CD4-positive, alpha-beta T cell (primary cell): ENCODE measurements around the gene SESN3. TPM values are rescaled to one million over a fixed set of nuclear protein-coding genes. Genes with fewer than 3 reads are reported as not detected.

Experiments used
- ATAC-seq: fragments of 200-7000 bp; cut with Tn5 transposase; one replicate; pipeline ENCODE4 v1.10.0; 2022; ENCODE audit warnings: mild to moderate bottlenecking; ENCODE audit not compliant: poor library complexity
- CTCF ChIA-PET: fragments of 350-600 bp; sonication (Branson Sonifier 250); formaldehyde crosslinking; loops from one replicate; lab custom pipeline; 2021; ENCODE audit warnings: antibody characterized with exemption, inconsistent platforms; lab: Charles Lee
- POLR2A ChIA-PET: fragments of 350-600 bp; sonication (Branson Sonifier 250); formaldehyde crosslinking; loops from one replicate; lab custom pipeline; 2021; ENCODE audit warnings: antibody characterized with exemption, inconsistent platforms; lab: Charles Lee
- DNase-seq, 14 experiments: peaks; one replicate each; pipeline ENCODE4 v3.0.0-alpha.2; 2013 to 2020; ENCODE audit warnings: mixed read lengths in 2 of 14
- H3K27ac ChIP-seq, 2 donors: one replicate each; pipeline versions ENCODE4 v1.5.1 to v1.7.0; 2013; ENCODE audit warnings: low read length in 2 of 2, low read depth in 1 of 2, mild to moderate bottlenecking in 1 of 2
- H3K27me3 ChIP-seq, 2 experiments: 1 replicate in 1 of 2; 2 replicates in 1 of 2; pipeline versions ENCODE4 v1.6.1 to v1.7.0; 2013; ENCODE audit warnings: low read length in 2 of 2, control low read depth in 1 of 2, mild to moderate bottlenecking in 1 of 2, moderate library complexity in 1 of 2; ENCODE audit not compliant: insufficient read depth in 2 of 2, control insufficient read depth in 1 of 2
- H3K36me3 ChIP-seq: one replicate; pipeline ENCODE4 v1.6.1; 2013; ENCODE audit warnings: low read length, control low read depth; ENCODE audit not compliant: insufficient read depth
- H3K4me1 ChIP-seq: one replicate; pipeline ENCODE4 v1.6.1; 2013; ENCODE audit warnings: low read length, control low read depth; ENCODE audit not compliant: insufficient read depth
- H3K4me3 ChIP-seq: one replicate; pipeline ENCODE4 v1.5.1; 2013; ENCODE audit warnings: mild to moderate bottlenecking, low read length, moderate library complexity
- H3K9me3 ChIP-seq, 2 experiments: 1 replicate in 1 of 2; 2 replicates in 1 of 2; pipeline versions ENCODE4 v1.6.1 to v1.7.0; 2013; ENCODE audit warnings: low read length in 2 of 2, mild to moderate bottlenecking in 2 of 2, control low read depth in 1 of 2, moderate library complexity in 1 of 2; ENCODE audit not compliant: control insufficient read depth in 1 of 2, insufficient read depth in 1 of 2
- H3K27ac Mint-ChIP-seq: one replicate; pipeline ENCODE4 v1.8.0; 2020; ENCODE audit warnings: mixed read lengths
- H3K27me3 Mint-ChIP-seq: one replicate; pipeline ENCODE4 v1.8.0; 2021; ENCODE audit warnings: mixed read lengths
- H3K36me3 Mint-ChIP-seq: one replicate; pipeline ENCODE4 v1.8.0; 2021; ENCODE audit warnings: low read depth, mixed read lengths
- H3K4me1 Mint-ChIP-seq: one replicate; pipeline ENCODE4 v1.8.0; 2021; ENCODE audit warnings: low read depth, mixed read lengths
- H3K4me3 Mint-ChIP-seq: one replicate; pipeline ENCODE4 v1.8.0; 2020; ENCODE audit warnings: mild to moderate bottlenecking, mixed read lengths
- H3K9me3 Mint-ChIP-seq: one replicate; pipeline ENCODE4 v1.8.0; 2020; ENCODE audit warnings: mixed read lengths
- CTCF ChIP-seq: fragments of 200-600 bp; IDR thresholded peaks from one replicate; pipeline ENCODE4 v1.8.0; 2022; ENCODE audit warnings: antibody characterized with exemption, mild to moderate bottlenecking
- intact Hi-C, 2 experiments: fragments of 100-400 bp; cut with DNase I in 1 of 2; cut with micrococcal nuclease in 1 of 2; formaldehyde crosslinking; loops; one replicate each; pipeline versions ENCODE4 v1.15.1 to v1.9.0; 2023 to 2025; cut with DNase I, micrococcal nuclease
- total RNA-seq, 174 experiments: library from RNA in 2 of 174; stranded (reverse) in 2 of 174; gene quantifications; one replicate each; pipeline ENCODE4 v1.2.3 and lab custom pipeline; 2021 to 2026

SESN3 gene
- total RNA-seq, 2 experiments from 2014 or later = 63.9 to 69.1 TPM

- H3K36me3 ChIP-seq = no peaks in the 10 kb centered on the region
- H3K27ac ChIP-seq = peak overlapping the region in 1 of 2 donors; percentile 1
- Mint-ChIP-seq H3K9me3 (no peaks in the 10 kb centered on the region), H3K27me3 (no peaks in the 10 kb centered on the region), H3K4me1 (peaks cover 54% of the 10 kb centered on the region), H3K4me3 (no peak overlapping the region), H3K36me3 (peaks cover 2% of the 10 kb centered on the region), H3K27ac (peak overlapping the region; percentile 46)
- DNase-seq (peak in 1 of 14 experiments; percentile 47), ATAC-seq (peak; percentile 18)
- H3K4me1 ChIP-seq = peaks cover 26% of the 10 kb centered on the region
- ChIA-PET POLR2A (interaction anchor here (0.5 to 2.2 kb wide), 7 partner anchors 73 to 632 kb away, joined by 3 to 14 read pairs (median 5); partner anchors contain the start of genes CEP57, FAM76B, SESN3 and SRSF8), CTCF (no interaction called here)
- intact Hi-C loops = loop anchor here in 1 of 2 experiments (5.0 to 10.0 kb wide), 4 partner anchors 74 to 1237 kb away; partner anchors contain the start of genes JRKL and SESN3
- H3K9me3 ChIP-seq = peaks cover 0 to 5% of the 10 kb centered on the region in 2 experiments
- no peak overlapping the region for H3K4me3 ChIP-seq
- no peak for TF ChIP-seq CTCF
- H3K27me3 ChIP-seq = no peaks in the 10 kb centered on the region
Measured at GRCh38 chr11:95157824-95158223, 73.2 kb downstream of the SESN3 start.

GRCh38 chr11:95156916-95157541, 74.0 kb downstream of the SESN3 start:
- H3K36me3 ChIP-seq = no peaks in the 10 kb centered on the region
- Mint-ChIP-seq H3K4me3 (no peak overlapping the region), H3K4me1 (peaks cover 56% of the 10 kb centered on the region), H3K36me3 (no peaks in the 10 kb centered on the region), H3K9me3 (no peaks in the 10 kb centered on the region), H3K27ac (peak overlapping the region; percentile 46), H3K27me3 (no peaks in the 10 kb centered on the region)
- DNase-seq (no peak), ATAC-seq (no peak)
- peaks cover 0 to under 1% of the 10 kb centered on the region in 2 experiments for H3K9me3 ChIP-seq
- no peaks in the 10 kb centered on the region for H3K27me3 ChIP-seq
- peaks cover 34% of the 10 kb centered on the region for H3K4me1 ChIP-seq
- no peak overlapping the region for H3K4me3 ChIP-seq
- no peak for TF ChIP-seq CTCF
- intact Hi-C loops = loop anchor here in 1 of 2 experiments (5.0 to 10.0 kb wide), 4 partner anchors 75 to 1238 kb away; partner anchors contain the start of genes JRKL and SESN3
- no peak overlapping the region for H3K27ac ChIP-seq
- CTCF ChIA-PET = interaction anchor here (1.1 kb wide), 1 partner anchor 75 kb away, joined by 3 read pairs; no protein-coding TSS in a partner anchor
- POLR2A ChIA-PET = interaction anchor here (0.9 to 2.2 kb wide), 5 partner anchors 68 to 633 kb away, joined by 3 to 14 read pairs (median 8); partner anchors contain the start of genes CEP57, FAM76B, SESN3 and SRSF8

GRCh38 chr11:95156133-95156721, 74.8 kb downstream of the SESN3 start:
- CTCF ChIA-PET = interaction anchor here (1.1 to 3.1 kb wide), 2 partner anchors 76 to 609 kb away, joined by 3 to 13 read pairs; no protein-coding TSS in a partner anchor

More at GRCh38 chr11:95156133-95156721, 74.8 kb downstream of the SESN3 start:
- ATAC-seq (no peak), DNase-seq (no peak)
- H3K9me3 Mint-ChIP-seq = no peaks in the 10 kb centered on the region
- no peak overlapping the region for H3K27ac Mint-ChIP-seq
- no peak for TF ChIP-seq CTCF
- no peaks in the 10 kb centered on the region for H3K27me3 Mint-ChIP-seq
- H3K9me3 ChIP-seq = no peaks in the 10 kb centered on the region
- H3K4me1 Mint-ChIP-seq = peaks cover 60% of the 10 kb centered on the region
- H3K36me3 Mint-ChIP-seq = no peaks in the 10 kb centered on the region
- intact Hi-C loops = loop anchor here in 1 of 2 experiments (5.0 to 10.0 kb wide), 4 partner anchors 76 to 1239 kb away; partner anchors contain the start of genes JRKL and SESN3
- no peak overlapping the region for H3K4me3 ChIP-seq
- H3K36me3 ChIP-seq = no peaks in the 10 kb centered on the region
- H3K4me1 ChIP-seq = peaks cover 42% of the 10 kb centered on the region
- no peak overlapping the region for H3K27ac ChIP-seq
- peak overlapping the region; percentile 1 for H3K4me3 Mint-ChIP-seq
- POLR2A ChIA-PET = interaction anchor here (0.9 to 5.3 kb wide), 3 partner anchors 67 to 549 kb away, joined by 3 to 53 read pairs (median 3); partner anchors contain the start of gene SESN3
- H3K27me3 ChIP-seq = no peaks in the 10 kb centered on the region
